K562 (cell line): Measurements from ENCODE around the gene TLR6. TPM values are rescaled to one million over a fixed set of nuclear protein-coding genes. Genes with fewer than 3 reads are reported as not detected.

Source experiments
- ATAC-seq: fragments of 200-7000 bp; cut with Tn5 transposase; 3 replicates; pipeline ENCODE4 v1.9.1; 2020; ENCODE audit warnings: moderate library complexity
- BruUV-seq: library from RNA; stranded (reverse); fragments of 400-500 nt; replicated peaks from 2 replicates; lab custom pipeline; 2021; lab: Mats Ljungman, UMichigan
- CTCF ChIA-PET: fragments of 300-600 bp; formaldehyde crosslinking; extraction: SDS; loops from one replicate; lab custom pipeline; 2021; ENCODE audit warnings: low intra/inter-chr PET ratio; lab: Yijun Ruan, JAX
- POLR2A ChIA-PET: fragments of 300-600, 350-650 bp; sonication (Branson Sonifier 250); formaldehyde crosslinking; extraction: SDS; loops from one replicate; lab custom pipeline; 2021; ENCODE audit warnings: antibody characterized with exemption, inconsistent platforms; lab: Yijun Ruan, JAX
- DNase-seq, 4 experiments: peaks; one replicate each; pipeline versions ENCODE4 v3.0.0 to v3.0.0-alpha.2; 2011 to 2018; ENCODE audit warnings: low spot score in 3 of 4, mixed read lengths in 3 of 4; ENCODE audit errors: extremely low read depth in 1 of 4
- FAIRE-seq: peaks from 2 replicates; lab custom pipeline; 2011; peaks lifted over from hg19 to GRCh38; lab: Jason Lieb, UNC
- H2AFZ ChIP-seq: 2 replicates; pipeline ENCODE4 v1.6.0; 2011; ENCODE audit warnings: low read depth, low read length, control low read depth, inconsistent platforms
- H3K27ac ChIP-seq: fragments of 200-600 bp; 3 replicates; pipeline ENCODE4 v1.8.0; 2011; ENCODE audit warnings: low read depth, mild to moderate bottlenecking, control low read depth, inconsistent platforms, low read length, moderate library complexity, mixed read lengths; ENCODE audit errors: extremely low read depth
- H3K27me3 ChIP-seq, 2 experiments: fragments of 300-600 bp in 1 of 2; 2 replicates in 1 of 2; 3 replicates in 1 of 2; pipeline versions ENCODE4 v1.6.0 to v1.8.0; 2011; ENCODE audit warnings: inconsistent platforms in 2 of 2, low read length in 2 of 2, mild to moderate bottlenecking in 1 of 2, mixed read lengths in 1 of 2, moderate library complexity in 1 of 2; ENCODE audit not compliant: control insufficient read depth in 2 of 2, insufficient read depth in 2 of 2
- H3K36me3 ChIP-seq: fragments of 300-600 bp; 3 replicates; pipeline ENCODE4 v1.8.0; 2011; ENCODE audit warnings: mild to moderate bottlenecking, low read length, inconsistent platforms; ENCODE audit not compliant: control insufficient read depth, insufficient read depth
- H3K4me1 ChIP-seq, 2 experiments: fragments of 200-600 bp in 1 of 2; replicated peaks in 1 of 2; 2 replicates in 1 of 2; 3 replicates in 1 of 2; pipeline versions ENCODE4 v1.5.1 to v1.8.0; 2011; ENCODE audit warnings: inconsistent platforms in 2 of 2, low read length in 2 of 2, mild to moderate bottlenecking in 1 of 2, mixed read lengths in 1 of 2, moderate library complexity in 1 of 2; ENCODE audit not compliant: control insufficient read depth in 2 of 2, insufficient read depth in 2 of 2
- H3K4me2 ChIP-seq: 2 replicates; pipeline ENCODE4 v1.6.1; 2011; ENCODE audit warnings: low read length, control low read depth, inconsistent platforms, mixed read lengths; ENCODE audit not compliant: insufficient read depth
- H3K4me3 ChIP-seq: fragments of 200-600 bp; sonication (generic), shearing (Covaris generic); 2 replicates; pipeline ENCODE4 v1.5.1; 2016; ENCODE audit warnings: control low read depth, inconsistent platforms
- H3K79me2 ChIP-seq: fragments of 200-600 bp; 3 replicates; pipeline ENCODE4 v1.8.0; 2011; ENCODE audit warnings: low read length, inconsistent platforms; ENCODE audit not compliant: control insufficient read depth, insufficient read depth
- H3K9ac ChIP-seq, 2 experiments: 2 replicates each; pipeline versions ENCODE4 v1.6.0 to v1.6.1; 2011; ENCODE audit warnings: low read depth in 2 of 2, low read length in 2 of 2, control low read depth in 1 of 2, inconsistent platforms in 1 of 2, mild to moderate bottlenecking in 1 of 2, mixed read lengths in 1 of 2; ENCODE audit not compliant: insufficient read depth in 1 of 2
- H3K9me1 ChIP-seq: one replicate; pipeline ENCODE4 v1.6.0; 2011; ENCODE audit warnings: inconsistent platforms, mild to moderate bottlenecking, low read length, moderate library complexity; ENCODE audit not compliant: control insufficient read depth, insufficient read depth
- H3K9me3 ChIP-seq: replicated peaks from 2 replicates; pipeline ENCODE4 v1.5.1; 2011; ENCODE audit warnings: low read depth, low read length, inconsistent platforms; ENCODE audit not compliant: control insufficient read depth, insufficient read depth
- H4K20me1 ChIP-seq: replicated peaks from 2 replicates; pipeline ENCODE4 v1.6.1; 2011; ENCODE audit warnings: low read length, inconsistent platforms, mixed read lengths; ENCODE audit not compliant: control insufficient read depth, insufficient read depth
- KLF16 ChIP-seq: IDR thresholded peaks from 2 replicates; pipeline ENCODE4 v1.6.1; 2016; ENCODE audit warnings: antibody characterized with exemption
- NFIC ChIP-seq: fragments of 450-650 bp; IDR thresholded peaks from 2 replicates; pipeline ENCODE4 v1.6.1; 2017; ENCODE audit warnings: mild to moderate bottlenecking, inconsistent platforms
- RAD21 ChIP-seq, 2 experiments: fragments of 250-450 bp in 1 of 2; fragments of 450-650 bp in 1 of 2; sonication (Bioruptor Pico) in 1 of 2; formaldehyde crosslinking in 1 of 2; IDR thresholded peaks in 1 of 2; conservative IDR thresholded peaks in 1 of 2; 2 replicates each; pipeline versions ENCODE4 v1.4.0 to v1.8.0; 2020 to 2022; ENCODE audit warnings: mild to moderate bottlenecking in 2 of 2, moderate library complexity in 1 of 2
- SMARCE1 ChIP-seq: fragments of 450-650 bp; IDR thresholded peaks from 2 replicates; pipeline ENCODE4 v1.7.1; 2016; ENCODE audit warnings: mild to moderate bottlenecking
- SRSF7 ChIP-seq: fragments of 200-400 bp; formaldehyde crosslinking; optimal IDR thresholded peaks from 2 replicates; pipeline ENCODE3; 2017; ENCODE audit warnings: mild to moderate bottlenecking, low read depth, low read length
- ZNF232 ChIP-seq: sonication (generic); formaldehyde crosslinking; IDR thresholded peaks from 2 replicates; pipeline ENCODE4 v1.8.0; 2022; ENCODE audit warnings: mild to moderate bottlenecking, missing genetic modification reagents
- WGBS: fragments of 100-300 bp; shearing (Covaris generic); methylation state at CpG from one replicate; pipeline ENCODE4 v1.1.6; 2016; ENCODE audit warnings: low coverage, mixed read lengths; ENCODE audit not compliant: insufficient coverage; ENCODE audit errors: missing lambda C conversion rate; 5-methylcytosine and 5-hydroxymethylcytosine counted together
- in situ Hi-C: fragments of 300-500 bp; cut with MboI; formaldehyde crosslinking; loops from 4 replicates; pipeline ENCODE4 v1.15.0; 2018; ENCODE audit warnings: inconsistent platforms, mixed read lengths
- intact Hi-C: fragments of 100-400 bp; cut with micrococcal nuclease; formaldehyde crosslinking; loops from 2 replicates; pipeline ENCODE4 v1.14.2; 2022
- polyA plus RNA-seq, 8 experiments: library from polyadenylated mRNA; depleted of rRNA in 4 of 8; stranded (reverse) in 5 of 8; unstranded in 3 of 8; fragments of >200 nt; fragmentation: Nextera tagmentation in 2 of 8; fragmentation: Illumina TruSeq in 1 of 8; extraction: Ambion mirVana in 2 of 8; extraction: Trizol in 1 of 8; gene quantifications; 2 replicates each; pipeline versions ENCODE4 v1.2.1 to v1.2.3, GENCODE V29; 2011 to 2014; ENCODE audit warnings: inconsistent platforms in 1 of 8, missing spikeins in 1 of 8
- total RNA-seq, 7 experiments: library from RNA; depleted of rRNA in 6 of 7; stranded (reverse); fragments of >200 nt in 6 of 7; fragmentation: Illumina TruSeq in 2 of 7; extraction: Trizol in 2 of 7; gene quantifications; 2 replicates each; pipeline versions ENCODE4 v1.2.1 to v1.2.3, GENCODE V29; 2011 to 2021; ENCODE audit warnings: low replicate concordance in 1 of 7
- TF ChIP-seq, protein P1 (sequence below): IDR thresholded peaks from 2 replicates; pipeline ENCODE4 v1.6.1; 2011; ENCODE audit warnings: borderline replicate concordance, low read depth, mild to moderate bottlenecking, moderate library complexity, low read length; ENCODE audit not compliant: insufficient read depth, poor library complexity, severe bottlenecking

Gene TLR6
- total and polyA plus RNA-seq, 9 of the 15 experiments (the other 6 are each of a cell fraction or from before 2014, with no cell fraction given), result 0.08 to 1.9 (median 0.91) TPM

DNA sequence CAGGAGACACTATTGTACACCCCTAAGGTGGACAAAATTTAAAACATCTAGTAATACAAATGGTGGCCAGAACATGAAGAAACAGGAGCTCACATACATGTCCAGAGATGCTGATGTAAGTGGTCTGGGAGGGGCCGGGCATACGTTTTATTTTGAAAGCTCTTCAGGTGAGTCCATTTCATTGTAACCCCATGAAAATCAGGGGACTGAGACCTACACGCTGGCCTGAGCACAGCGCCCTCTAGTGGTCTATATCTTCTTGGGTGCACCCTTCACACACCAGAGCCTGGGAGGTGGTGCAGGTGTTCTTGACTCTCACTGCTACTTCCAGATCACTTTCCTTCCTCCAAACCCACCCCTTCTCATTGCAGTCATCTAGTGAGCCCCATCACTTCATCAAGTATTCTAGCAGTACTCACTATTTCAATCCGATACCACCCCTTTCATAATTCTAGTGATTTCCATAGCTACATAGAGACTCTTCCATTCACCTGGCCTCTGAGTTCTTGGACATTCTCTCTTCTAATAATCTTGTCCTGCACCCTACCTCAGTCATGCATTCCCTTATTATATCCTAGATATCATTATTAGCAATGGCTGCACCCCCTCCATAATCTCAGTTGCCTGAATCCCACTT lies 4.3 kb upstream of the TLR6 start (continued):
- TF ChIP-seq RAD21 (CRISPR knock-in tag; conservative IDR thresholded peaks at IDR 0.05 in 1 of 2, IDR thresholded peaks at IDR 0.05 in 1 of 2) (peak in 1 of 2 experiments; percentile 49; a peak in 3 of 4 replicates), ZNF232 (no peak), SMARCE1 (no peak), KLF16 (peak; percentile 34; the same call in 1 of the 2 replicates)
- TF ChIP-seq, protein P1, sequence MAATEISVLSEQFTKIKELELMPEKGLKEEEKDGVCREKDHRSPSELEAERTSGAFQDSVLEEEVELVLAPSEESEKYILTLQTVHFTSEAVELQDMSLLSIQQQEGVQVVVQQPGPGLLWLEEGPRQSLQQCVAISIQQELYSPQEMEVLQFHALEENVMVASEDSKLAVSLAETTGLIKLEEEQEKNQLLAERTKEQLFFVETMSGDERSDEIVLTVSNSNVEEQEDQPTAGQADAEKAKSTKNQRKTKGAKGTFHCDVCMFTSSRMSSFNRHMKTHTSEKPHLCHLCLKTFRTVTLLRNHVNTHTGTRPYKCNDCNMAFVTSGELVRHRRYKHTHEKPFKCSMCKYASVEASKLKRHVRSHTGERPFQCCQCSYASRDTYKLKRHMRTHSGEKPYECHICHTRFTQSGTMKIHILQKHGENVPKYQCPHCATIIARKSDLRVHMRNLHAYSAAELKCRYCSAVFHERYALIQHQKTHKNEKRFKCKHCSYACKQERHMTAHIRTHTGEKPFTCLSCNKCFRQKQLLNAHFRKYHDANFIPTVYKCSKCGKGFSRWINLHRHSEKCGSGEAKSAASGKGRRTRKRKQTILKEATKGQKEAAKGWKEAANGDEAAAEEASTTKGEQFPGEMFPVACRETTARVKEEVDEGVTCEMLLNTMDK, result peak; percentile 68

DNA sequence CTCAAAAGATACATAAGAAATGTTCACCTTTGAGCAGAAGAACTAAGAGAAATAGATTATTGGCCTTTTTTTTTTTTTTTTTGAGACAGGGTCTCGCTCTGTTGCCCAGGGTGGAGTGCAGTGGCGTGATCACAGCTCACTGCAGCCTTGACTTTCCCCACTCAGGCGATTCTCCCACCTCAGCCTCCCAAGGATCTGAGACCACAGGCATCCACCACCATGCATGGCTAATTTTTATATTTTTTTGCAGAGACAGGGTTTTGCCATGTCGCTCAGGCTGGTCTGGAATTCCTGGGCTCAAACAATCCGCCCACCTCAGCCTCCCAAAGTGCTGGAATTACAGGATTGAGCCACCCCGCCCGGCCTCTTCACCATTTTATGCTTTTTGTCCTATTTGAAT lies 2.9 kb upstream of the TLR6 start:
- POLR2A ChIA-PET, result interaction anchor here (0.7 to 1.0 kb wide), 2 partner anchors 9 to 918 kb away, joined by 3 to 5 read pairs; no protein-coding TSS in a partner anchor
- TF ChIP-seq NFIC, result no peak
- no peak for TF ChIP-seq SRSF7
- no peak for DNase-seq
- no TSS peak for BruUV-seq
- no peak for FAIRE-seq
- H3K9ac ChIP-seq, result no peak overlapping the region
- H3K4me1 ChIP-seq, result peaks cover 0 to 20% of the 10 kb centered on the region in 2 experiments; a peak in 3 of 5 replicates
- H3K9me3 ChIP-seq, result no peaks in the 10 kb centered on the region
- H3K36me3 ChIP-seq, result no peaks in the 10 kb centered on the region
- no peak overlapping the region for H2AFZ ChIP-seq
- no peak overlapping the region for H3K4me2 ChIP-seq
- WGBS, result 82% methylated on average over 5 of the region's 7 CpGs
- no peaks in the 10 kb centered on the region; a peak in 1 of 5 replicates for H3K27me3 ChIP-seq
- in situ Hi-C loops (no loop called here), intact Hi-C loops (loop anchor here (5.0 kb wide), 2 partner anchors 77 to 797 kb away; partner anchors contain the start of gene TLR10)
- H4K20me1 ChIP-seq, result no peaks in the 10 kb centered on the region
- CTCF ChIA-PET, result no interaction called here
- no peaks in the 10 kb centered on the region for H3K9me1 ChIP-seq
- ATAC-seq, result no peak
- no peaks in the 10 kb centered on the region for H3K79me2 ChIP-seq
- no peak overlapping the region for H3K4me3 ChIP-seq
- no peak overlapping the region for H3K27ac ChIP-seq
